GM18867 (cell line): ENCODE results near the gene TARBP1.
"Not testable (repeated sequence)": the region's sequence is repeated elsewhere in the genome, so short reads cannot be mapped to it uniquely, and the experiment has no call there.

Source experiments
- ATAC-seq: cut with Tn5 transposase; IDR thresholded peaks from one replicate; pipeline ENCODE4 v1.9.1; 2021; ENCODE audit warnings: mild to moderate bottlenecking, moderate library complexity; ENCODE audit not compliant: unreplicated experiment

Gene TARBP1, protein sequence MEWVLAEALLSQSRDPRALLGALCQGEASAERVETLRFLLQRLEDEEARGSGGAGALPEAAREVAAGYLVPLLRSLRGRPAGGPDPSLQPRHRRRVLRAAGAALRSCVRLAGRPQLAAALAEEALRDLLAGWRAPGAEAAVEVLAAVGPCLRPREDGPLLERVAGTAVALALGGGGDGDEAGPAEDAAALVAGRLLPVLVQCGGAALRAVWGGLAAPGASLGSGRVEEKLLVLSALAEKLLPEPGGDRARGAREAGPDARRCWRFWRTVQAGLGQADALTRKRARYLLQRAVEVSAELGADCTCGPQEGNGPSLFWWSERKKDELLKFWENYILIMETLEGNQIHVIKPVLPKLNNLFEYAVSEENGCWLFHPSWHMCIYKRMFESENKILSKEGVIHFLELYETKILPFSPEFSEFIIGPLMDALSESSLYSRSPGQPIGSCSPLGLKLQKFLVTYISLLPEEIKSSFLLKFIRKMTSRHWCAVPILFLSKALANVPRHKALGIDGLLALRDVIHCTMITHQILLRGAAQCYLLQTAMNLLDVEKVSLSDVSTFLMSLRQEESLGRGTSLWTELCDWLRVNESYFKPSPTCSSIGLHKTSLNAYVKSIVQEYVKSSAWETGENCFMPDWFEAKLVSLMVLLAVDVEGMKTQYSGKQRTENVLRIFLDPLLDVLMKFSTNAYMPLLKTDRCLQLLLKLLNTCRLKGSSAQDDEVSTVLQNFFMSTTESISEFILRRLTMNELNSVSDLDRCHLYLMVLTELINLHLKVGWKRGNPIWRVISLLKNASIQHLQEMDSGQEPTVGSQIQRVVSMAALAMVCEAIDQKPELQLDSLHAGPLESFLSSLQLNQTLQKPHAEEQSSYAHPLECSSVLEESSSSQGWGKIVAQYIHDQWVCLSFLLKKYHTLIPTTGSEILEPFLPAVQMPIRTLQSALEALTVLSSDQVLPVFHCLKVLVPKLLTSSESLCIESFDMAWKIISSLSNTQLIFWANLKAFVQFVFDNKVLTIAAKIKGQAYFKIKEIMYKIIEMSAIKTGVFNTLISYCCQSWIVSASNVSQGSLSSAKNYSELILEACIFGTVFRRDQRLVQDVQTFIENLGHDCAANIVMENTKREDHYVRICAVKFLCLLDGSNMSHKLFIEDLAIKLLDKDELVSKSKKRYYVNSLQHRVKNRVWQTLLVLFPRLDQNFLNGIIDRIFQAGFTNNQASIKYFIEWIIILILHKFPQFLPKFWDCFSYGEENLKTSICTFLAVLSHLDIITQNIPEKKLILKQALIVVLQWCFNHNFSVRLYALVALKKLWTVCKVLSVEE (N-terminal part only)

DNA sequence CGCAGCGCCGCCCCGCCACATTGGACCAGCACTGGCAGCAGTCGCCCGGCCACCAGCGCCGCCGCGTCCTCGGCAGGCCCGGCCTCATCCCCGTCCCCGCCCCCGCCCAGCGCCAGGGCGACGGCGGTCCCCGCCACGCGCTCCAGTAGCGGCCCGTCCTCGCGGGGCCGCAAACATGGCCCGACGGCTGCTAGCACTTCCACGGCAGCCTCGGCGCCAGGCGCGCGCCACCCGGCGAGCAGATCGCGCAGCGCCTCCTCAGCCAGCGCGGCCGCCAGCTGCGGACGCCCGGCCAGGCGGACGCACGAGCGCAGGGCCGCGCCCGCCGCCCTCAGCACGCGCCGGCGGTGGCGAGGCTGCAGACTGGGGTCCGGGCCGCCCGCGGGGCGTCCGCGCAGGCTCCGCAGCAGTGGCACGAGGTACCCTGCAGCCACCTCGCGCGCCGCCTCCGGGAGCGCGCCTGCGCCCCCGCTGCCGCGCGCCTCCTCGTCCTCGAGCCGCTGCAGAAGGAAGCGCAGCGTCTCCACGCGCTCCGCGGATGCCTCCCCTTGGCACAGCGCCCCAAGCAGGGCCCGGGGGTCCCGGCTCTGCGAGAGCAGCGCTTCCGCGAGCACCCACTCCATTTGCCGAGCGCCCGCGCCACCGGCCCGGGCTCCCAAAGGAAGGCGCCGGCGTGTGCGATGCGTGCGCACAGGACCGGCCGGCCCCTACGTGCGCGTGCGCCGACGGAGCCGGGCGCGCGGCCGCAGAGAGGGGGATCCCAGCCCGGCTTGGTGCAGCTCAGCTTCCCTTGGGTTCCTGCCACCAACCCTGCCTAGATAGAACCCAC lies at the start of gene TARBP1:
TARBP1 (minus strand) TSS at position 699 of the 829 bp plus-strand sequence; CDS start at position 623, 76 bp downstream.
- ATAC-seq: peak; percentile 72

DNA sequence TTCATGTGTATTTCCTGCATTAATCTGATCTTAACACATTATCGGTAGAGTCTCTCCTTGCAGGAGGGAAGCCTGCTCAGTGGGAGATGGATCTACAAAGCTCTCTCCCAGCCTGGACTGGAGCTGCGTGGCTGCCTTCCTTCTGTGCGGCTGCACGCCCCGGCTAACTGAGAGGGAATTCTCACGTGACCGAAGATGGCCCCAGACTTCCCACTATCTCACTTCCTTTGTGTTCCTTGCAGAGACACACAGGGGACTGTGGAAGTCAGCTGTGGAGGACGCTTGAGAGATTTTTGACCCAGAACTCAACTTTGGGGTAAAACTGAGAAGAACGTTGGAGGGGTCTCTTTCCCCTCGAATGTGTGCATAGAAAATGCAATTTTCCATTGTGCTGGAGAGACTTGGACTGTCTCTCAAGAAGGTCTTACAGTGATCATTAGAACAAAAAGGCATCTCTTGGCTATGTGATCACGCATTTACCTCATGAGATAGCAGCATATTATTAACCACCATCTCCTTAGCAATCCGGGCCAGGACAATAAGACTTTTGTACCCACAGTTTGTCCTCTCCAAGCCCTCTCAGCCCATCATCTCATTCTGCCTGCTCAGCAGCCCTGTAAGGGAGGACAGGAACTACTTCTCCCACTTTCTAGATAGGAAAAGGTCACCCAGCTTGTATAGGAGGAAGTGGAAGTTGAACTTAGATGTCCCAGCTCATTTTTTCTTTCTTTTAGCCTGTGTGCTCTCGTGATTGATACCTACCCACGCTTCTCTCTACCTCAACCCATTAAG lies 49.3 kb upstream of the TARBP1 start:
- ATAC-seq: no peak

DNA sequence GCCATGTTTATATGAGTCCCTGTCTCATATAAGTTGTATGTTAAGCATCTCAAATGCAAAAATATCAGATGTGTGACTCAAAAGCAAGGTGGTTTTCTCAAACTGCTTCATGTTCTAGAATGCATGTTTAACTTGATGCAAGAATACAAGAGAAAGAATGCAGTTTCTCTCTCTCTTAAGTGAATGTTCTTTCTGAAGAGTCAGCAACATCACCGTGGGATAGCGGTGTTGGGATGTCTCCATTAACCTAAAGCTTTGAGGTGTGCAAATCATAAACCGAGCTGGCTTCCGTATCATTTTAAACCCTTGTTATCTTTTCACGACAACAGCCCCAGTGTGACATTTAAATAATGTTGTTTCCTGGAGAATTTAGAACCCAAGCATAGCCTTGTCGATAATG lies 48.4 kb upstream of the TARBP1 start:
- ATAC-seq: no peak

DNA sequence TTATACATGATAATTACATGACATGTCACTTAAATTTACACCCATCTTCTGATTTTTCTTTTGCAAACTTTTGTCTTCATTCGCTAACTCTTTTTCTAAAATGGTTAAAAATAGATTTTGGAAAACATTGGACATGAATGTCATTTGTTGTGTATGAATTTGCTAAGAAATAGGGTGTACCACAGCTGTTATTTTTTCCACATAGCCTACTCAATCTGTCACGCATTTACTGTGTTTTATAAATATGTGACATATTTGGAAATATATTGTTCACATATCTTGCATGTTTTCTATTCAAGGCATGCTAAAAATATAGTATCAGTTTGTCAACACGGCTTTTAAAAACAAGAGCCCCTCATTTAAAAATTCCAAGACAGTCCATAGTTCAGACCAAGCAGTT lies 47.9 kb upstream of the TARBP1 start:
- ATAC-seq: no peak

DNA sequence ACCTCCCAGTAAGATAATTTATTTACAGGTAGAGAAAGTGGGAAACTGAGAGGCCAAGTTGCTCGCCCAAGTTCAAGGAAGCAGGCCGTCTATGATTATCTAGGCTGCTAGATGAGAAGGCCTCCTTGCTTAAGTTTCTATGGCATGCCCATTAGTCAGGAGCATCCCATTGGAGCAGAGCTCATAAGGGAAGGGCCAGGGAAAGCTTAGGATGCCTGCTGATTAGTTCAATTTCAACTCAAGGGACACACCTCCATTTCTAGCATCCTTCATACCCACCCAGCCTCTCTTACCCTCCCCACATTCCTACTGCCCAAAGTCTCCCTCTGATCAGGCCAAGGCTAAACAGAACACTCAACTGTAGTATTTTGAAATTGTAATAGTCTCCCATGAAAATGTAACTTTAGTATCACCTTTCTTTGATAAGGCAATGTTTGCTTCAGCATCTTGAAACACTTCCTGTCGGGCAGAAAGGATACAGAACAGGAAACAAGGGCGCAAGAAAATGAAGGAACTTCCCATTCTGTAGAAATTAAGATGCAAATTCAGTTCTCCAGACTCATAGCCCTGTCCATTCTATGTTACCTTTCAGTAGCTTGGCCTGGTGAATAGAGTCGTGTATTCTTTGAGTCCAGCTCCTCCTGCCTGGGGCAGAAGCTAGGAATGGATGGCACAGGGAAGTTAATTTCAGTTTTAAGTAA lies 46.3 kb upstream of the TARBP1 start:
- ATAC-seq: no peak

DNA sequence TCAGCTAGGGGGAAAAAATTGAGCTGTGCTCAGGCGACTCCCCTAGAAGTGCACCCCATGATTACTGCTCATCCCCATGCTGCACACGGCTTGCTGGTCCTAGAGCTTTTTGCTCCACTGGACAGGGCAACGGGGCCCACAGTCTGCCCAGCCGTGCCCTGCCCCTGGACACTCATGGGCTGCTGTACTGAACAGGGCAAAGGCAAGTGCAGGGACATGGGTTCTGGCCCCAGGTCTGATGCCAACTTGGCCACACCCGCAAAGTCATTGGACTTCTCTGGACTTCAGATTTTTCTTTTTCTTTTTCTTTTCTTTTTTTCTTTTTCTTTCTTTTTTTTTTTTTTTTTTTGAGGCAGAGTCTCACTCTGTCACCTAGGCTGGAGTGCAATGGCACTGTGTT lies 42.9 kb upstream of the TARBP1 start:
- no peak for ATAC-seq

DNA sequence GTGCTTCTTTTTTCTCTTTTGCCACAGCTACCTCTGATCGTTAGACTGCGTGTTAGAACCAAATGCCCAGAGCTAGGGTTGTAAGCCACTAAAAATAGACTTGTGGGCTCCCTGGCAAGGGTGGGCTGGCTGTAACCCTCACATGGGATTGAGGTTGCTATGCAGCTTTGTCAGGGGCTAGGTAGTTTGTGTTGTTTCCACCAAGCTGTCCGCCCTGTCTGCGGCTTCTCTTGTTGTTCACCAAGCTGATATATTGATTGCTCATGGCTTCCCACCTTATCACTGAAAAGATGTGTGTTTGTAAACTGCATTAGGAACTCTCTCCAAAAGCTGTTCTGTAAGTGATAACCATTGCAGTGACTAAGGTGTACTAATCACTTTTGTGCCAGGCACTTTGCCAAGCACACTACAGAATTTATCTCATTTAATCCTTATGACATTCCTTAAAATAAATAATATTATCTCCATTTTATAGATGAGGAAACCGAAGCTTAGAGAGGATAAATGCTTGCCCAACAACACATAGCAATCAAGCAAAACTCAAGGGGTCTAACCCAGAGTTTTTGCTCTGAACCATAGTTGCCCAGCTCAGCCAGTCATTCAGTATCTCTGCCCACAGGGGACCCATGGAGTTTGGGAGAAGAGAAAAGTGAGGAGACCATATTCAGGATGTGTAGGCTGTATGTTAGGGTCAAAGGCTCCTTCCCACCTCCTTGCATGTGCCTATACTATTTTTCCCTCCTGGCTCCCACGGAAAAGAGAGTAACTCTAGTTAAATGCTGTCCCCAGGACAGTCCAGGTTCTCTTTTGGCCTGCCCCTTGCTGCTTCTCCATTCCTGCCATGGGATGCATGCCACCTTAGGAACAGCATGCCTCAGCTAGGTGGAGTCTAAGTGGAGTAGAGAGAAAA lies 42.2 kb upstream of the TARBP1 start:
- no peak for ATAC-seq

DNA sequence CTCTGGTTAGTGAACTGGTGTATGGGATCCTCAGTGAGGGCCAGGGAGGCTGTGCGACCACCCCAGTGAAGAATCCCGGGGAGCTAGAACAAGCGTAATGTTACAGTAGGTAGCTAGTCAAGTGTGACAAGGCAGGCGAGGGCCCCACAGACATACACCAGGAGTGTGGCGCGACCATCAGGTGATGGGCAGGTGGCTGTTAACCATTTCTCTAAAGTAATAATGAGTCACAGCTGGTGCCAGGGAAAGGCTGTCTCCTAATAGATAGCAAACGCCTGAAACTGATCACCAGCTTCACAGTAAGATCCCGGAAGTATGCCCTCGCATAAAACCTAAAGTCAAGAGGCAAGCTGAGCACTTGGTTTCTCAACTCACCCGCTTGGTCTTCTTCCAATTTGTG lies 40.5 kb upstream of the TARBP1 start:
- no peak for ATAC-seq

DNA sequence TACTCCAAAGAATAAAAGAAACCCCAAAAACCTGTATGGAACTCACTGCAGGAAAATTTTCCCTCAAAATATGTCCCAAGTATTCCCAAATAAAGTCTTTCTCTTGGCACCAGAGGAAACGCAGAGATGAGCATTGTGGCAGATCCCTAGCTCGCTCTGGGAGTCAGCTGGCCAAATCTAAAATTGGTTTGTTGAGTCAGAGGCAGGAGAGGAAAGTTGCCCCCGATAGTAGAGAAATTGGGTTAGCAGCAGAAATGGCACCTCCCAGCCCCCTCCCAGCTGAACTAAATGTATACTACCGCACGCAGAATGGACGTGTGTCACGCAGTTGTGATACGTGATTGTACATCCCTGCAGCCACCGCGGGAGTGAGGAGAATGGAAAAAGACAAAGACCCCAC lies 39.9 kb upstream of the TARBP1 start:
- no peak for ATAC-seq

DNA sequence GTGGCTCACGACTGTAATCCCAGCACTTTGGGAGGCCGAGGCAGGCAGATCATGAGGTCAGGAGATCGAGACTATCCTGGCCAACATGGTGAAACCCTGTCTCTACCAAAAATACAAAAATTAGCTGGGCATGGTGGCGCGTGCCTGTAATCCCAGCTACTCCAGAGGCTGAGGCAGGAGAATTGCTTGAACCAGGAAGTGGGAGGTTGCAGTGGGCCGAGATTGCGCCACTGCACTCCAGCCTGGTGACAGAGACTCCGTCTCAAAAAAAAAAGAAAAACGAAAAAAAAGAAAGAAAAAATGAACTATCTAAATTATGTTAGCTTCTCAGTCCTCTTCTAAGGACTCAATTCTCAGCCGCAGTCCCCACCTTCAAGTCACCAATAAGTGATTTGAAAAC lies 39.1 kb upstream of the TARBP1 start:
- not testable (repeated sequence) for ATAC-seq

DNA sequence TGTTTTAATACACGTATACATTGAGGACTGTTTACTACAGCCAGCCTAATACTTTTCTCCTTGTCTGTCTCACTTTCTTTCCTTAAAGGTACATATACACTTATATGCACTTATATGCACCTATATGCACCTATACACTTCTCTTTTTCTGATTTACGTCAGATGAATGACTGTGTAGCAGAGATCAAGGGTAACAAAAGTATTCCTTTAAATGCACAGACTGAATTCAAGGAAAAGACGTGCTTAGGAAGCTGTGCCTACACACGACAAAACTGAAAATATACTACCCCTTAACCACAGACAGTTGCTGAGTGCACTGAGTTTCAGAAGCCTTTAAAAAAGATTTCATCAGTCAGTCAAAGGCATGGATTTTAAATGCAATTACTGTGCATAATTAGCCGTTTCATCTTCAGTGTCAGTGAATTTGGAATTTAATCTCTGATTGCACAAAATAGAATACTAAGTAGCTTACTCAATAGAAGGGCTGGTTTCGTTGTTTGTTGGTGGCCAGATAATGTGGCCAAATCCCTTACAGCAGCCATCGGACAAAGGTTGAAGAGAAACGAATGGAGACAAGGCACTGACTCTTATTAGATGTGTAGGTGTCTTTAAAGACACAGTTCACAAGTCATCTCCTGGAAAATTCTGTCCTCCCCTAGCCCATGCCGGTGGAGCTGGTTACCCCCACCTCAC lies 38.3 kb upstream of the TARBP1 start:
- no peak for ATAC-seq

DNA sequence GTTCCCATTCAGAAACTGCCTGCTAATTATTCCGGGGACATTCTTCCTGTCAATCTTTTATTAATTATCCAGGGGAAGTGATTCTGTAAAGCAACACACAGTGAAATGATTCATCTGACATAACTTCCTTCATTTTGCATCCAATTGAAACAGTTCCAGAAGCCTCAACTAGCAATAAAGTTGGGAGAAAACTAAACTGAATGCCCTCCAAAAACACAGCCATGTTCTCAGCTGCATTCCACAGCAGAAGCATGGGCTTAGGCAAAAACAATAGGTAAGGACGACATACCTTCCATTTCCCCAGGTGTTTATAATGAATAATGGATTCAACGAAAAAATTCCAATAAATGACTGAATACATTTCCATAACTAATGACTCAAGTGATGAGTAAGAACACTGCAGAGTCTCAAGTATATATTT lies 36.9 kb upstream of the TARBP1 start:
- ATAC-seq: no peak

DNA sequence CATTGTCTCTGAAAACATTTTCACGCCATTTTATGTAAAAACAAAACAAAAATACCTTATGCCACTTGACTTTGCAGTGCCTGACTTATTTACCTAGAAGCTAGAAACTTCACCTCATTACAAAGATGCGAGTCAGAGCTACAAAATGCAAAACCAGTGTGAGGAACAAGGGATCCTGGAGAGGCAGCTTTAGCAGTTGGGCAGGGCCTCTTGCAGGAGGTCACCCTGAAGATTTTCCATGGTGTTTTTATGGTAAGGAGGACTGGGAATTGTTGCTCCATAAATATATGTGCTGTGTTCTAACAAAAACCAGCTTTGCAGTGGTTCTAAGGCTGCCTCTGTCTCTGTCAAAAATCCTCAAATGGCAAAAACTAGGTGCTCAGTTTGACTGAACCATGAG lies 36.4 kb upstream of the TARBP1 start:
- ATAC-seq: no peak

DNA sequence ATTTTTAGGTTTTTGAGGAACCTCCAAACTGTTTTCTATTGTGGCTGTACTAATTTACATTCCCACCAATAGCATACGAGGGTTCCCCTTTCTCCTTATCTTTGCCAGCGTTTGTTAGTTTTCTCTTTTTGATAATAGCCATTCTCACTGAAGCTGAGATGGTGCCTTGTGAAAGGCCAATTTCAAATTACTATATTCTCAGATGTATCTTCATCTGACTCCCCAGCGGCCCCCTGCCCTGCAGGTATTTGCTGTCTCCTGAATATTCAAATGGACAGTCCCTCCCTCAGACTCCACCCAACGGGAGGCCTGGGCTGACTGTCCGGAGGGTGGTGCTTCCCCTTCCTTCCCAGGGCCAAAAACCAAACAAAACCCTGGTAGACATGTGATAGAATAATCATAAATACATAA lies 33.5 kb upstream of the TARBP1 start:
- no peak for ATAC-seq

DNA sequence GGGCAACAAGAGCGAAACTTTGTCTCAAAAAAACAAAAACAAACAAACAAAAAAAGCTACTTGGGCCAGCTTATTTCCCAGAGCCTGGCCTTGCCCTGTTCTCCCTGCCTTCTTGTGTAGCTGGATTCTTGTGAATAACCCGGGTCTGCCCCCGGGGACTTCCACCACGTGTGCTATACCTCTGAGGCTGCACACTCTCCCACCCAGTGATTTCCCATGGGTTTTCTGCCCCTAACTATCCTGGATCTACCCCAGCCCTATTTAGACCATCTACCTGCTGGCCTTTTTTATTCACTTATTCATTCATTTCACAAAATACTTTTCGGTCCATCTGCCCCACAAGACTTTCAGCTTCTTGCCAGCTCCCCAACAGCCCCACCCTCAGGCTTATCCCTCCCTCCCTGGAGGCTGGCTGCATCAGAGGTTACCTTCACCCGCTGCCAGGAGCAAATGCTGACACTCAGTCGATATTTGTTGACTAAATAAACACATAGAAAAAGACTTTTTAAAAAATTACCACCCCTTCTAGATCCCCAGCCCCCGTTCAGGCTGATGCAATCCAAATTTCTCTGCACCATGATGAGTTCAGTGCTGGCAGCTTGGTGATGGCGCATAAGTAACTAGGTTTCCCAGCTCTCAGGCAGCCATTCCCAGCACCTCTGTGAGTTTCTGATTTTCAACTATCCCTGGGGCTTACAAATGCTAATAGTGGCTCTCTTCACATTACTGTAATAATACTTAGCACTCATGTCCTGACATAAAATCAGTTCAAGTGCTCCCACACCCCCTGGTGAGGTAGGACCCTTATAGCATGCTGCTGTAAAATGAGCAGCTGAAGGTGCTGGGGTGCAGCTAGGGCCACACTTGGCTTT lies 30.7 kb upstream of the TARBP1 start:
- no peak for ATAC-seq
